SK-N-MC (cell line): Measurements from ENCODE around the gene MAGI1.

Experiments
- EZH2 ChIP-seq: fragments of 200-600 bp; sonication (generic); IDR thresholded peaks from one replicate; pipeline ENCODE4 v1.6.1; 2017; ENCODE audit warnings: antibody characterized with exemption
- FOXP2 ChIP-seq: optimal IDR thresholded peaks from 2 replicates; pipeline ENCODE3; 2011; ENCODE audit warnings: mild to moderate bottlenecking, moderate library complexity; ENCODE audit not compliant: insufficient read depth; ENCODE audit errors: extremely low read length, control extremely low read depth
- POLR2AphosphoS5 ChIP-seq: IDR thresholded peaks from 2 replicates; pipeline ENCODE4 v1.6.1; 2012; ENCODE audit warnings: mild to moderate bottlenecking, low read depth, low read length, borderline replicate concordance

GRCh38 chr3:65551945-65552344 is 486.8 kb downstream of the MAGI1 start:
- TF ChIP-seq POLR2AphosphoS5 (no peak), EZH2 (no peak), FOXP2 (no peak)
